Measurements from ENCODE around the gene KAZN.

KAZN gene

GRCh38 chr1:14972107-14972506, 373.6 kb downstream of the KAZN start:
- Histone ChIP-seq H3K4me3 (ENCODE audit: low read depth, low read length) (no peak overlapping the region), H3K27me3 (ENCODE audit: control insufficient read depth, insufficient read depth, low read length) (no peaks in the 10 kb centered on the region), H3K9ac (ENCODE audit: low read length) (no peak overlapping the region), H3K9me3 (ENCODE audit: control insufficient read depth, insufficient read depth, low read depth, low read length) (peaks cover 14% of the 10 kb centered on the region), H3K4me1 (ENCODE audit: control insufficient read depth, insufficient read depth, low read length) (peaks cover 8% of the 10 kb centered on the region; the same call in 1 of the 2 replicates), H3K36me3 (ENCODE audit: control insufficient read depth, insufficient read depth, low read length) (no peaks in the 10 kb centered on the region; the same call in 1 of the 2 replicates), H3K27ac (ENCODE audit: low read depth, low read length) (no peak overlapping the region)

- H3K9ac ChIP-seq (ENCODE audit: low read length) = no peak overlapping the region
- no peaks in the 10 kb centered on the region for H3K36me3 ChIP-seq (ENCODE audit: control insufficient read depth, insufficient read depth, low read length)
- H3K9me3 ChIP-seq (ENCODE audit: control insufficient read depth, insufficient read depth, low read depth, low read length) = peaks cover 8% of the 10 kb centered on the region
- no peak overlapping the region for H3K4me3 ChIP-seq (ENCODE audit: low read depth, low read length)
- no peaks in the 10 kb centered on the region for H3K4me1 ChIP-seq (ENCODE audit: control insufficient read depth, insufficient read depth, low read length)
- no peaks in the 10 kb centered on the region for H3K27me3 ChIP-seq (ENCODE audit: control insufficient read depth, insufficient read depth, low read length)
- H3K27ac ChIP-seq (ENCODE audit: low read depth, low read length) = no peak overlapping the region
Observed at GRCh38 chr1:14973773-14974172, 375.3 kb downstream of the KAZN start.

- Histone ChIP-seq H3K4me3 (ENCODE audit: low read depth, low read length) (no peak overlapping the region), H3K4me1 (ENCODE audit: control insufficient read depth, insufficient read depth, low read length) (no peaks in the 10 kb centered on the region), H3K9me3 (ENCODE audit: control insufficient read depth, insufficient read depth, low read depth, low read length) (peaks cover 8% of the 10 kb centered on the region), H3K9ac (ENCODE audit: low read length) (no peak overlapping the region), H3K27me3 (ENCODE audit: control insufficient read depth, insufficient read depth, low read length) (no peaks in the 10 kb centered on the region), H3K27ac (ENCODE audit: low read depth, low read length) (no peak overlapping the region), H3K36me3 (ENCODE audit: control insufficient read depth, insufficient read depth, low read length) (no peaks in the 10 kb centered on the region)
Observed at GRCh38 chr1:14974361-14974760, 375.9 kb downstream of the KAZN start.

GRCh38 chr1:14975119-14975518, 376.6 kb downstream of the KAZN start:
- Histone ChIP-seq H3K4me1 (ENCODE audit: control insufficient read depth, insufficient read depth, low read length) (no peaks in the 10 kb centered on the region), H3K4me3 (ENCODE audit: low read depth, low read length) (no peak overlapping the region), H3K27ac (ENCODE audit: low read depth, low read length) (no peak overlapping the region)

GRCh38 chr1:14976256-14976655, 377.8 kb downstream of the KAZN start:
- Histone ChIP-seq H3K36me3 (ENCODE audit: control insufficient read depth, insufficient read depth, low read length) (no peaks in the 10 kb centered on the region), H3K4me3 (ENCODE audit: low read depth, low read length) (no peak overlapping the region), H3K27ac (ENCODE audit: low read depth, low read length) (no peak overlapping the region), H3K9ac (ENCODE audit: low read length) (no peak overlapping the region), H3K27me3 (ENCODE audit: control insufficient read depth, insufficient read depth, low read length) (no peaks in the 10 kb centered on the region), H3K4me1 (ENCODE audit: control insufficient read depth, insufficient read depth, low read length) (peaks cover 7% of the 10 kb centered on the region; the same call in 1 of the 2 replicates), H3K9me3 (ENCODE audit: control insufficient read depth, insufficient read depth, low read depth, low read length) (peaks cover 8% of the 10 kb centered on the region)

More at GRCh38 chr1:14975119-14975518, 376.6 kb downstream of the KAZN start:
- Histone ChIP-seq H3K36me3 (ENCODE audit: control insufficient read depth, insufficient read depth, low read length) (no peaks in the 10 kb centered on the region), H3K9ac (ENCODE audit: low read length) (no peak overlapping the region), H3K27me3 (ENCODE audit: control insufficient read depth, insufficient read depth, low read length) (no peaks in the 10 kb centered on the region), H3K9me3 (ENCODE audit: control insufficient read depth, insufficient read depth, low read depth, low read length) (peaks cover 8% of the 10 kb centered on the region)

- Histone ChIP-seq H3K9ac (ENCODE audit: low read length) (no peak overlapping the region), H3K27ac (ENCODE audit: low read depth, low read length) (no peak overlapping the region), H3K36me3 (ENCODE audit: control insufficient read depth, insufficient read depth, low read length) (no peaks in the 10 kb centered on the region), H3K9me3 (ENCODE audit: control insufficient read depth, insufficient read depth, low read depth, low read length) (peaks cover 8% of the 10 kb centered on the region), H3K4me3 (ENCODE audit: low read depth, low read length) (no peak overlapping the region), H3K27me3 (ENCODE audit: control insufficient read depth, insufficient read depth, low read length) (no peaks in the 10 kb centered on the region), H3K4me1 (ENCODE audit: control insufficient read depth, insufficient read depth, low read length) (peaks cover 7% of the 10 kb centered on the region; the same call in 1 of the 2 replicates)
Observed at GRCh38 chr1:14977338-14977931, 378.9 kb downstream of the KAZN start.

- no peaks in the 10 kb centered on the region for H3K9me3 ChIP-seq (ENCODE audit: control insufficient read depth, insufficient read depth, low read depth, low read length)
- H3K9ac ChIP-seq (ENCODE audit: low read length) = no peak overlapping the region
- peaks cover 7% of the 10 kb centered on the region; the same call in 1 of the 2 replicates for H3K4me1 ChIP-seq (ENCODE audit: control insufficient read depth, insufficient read depth, low read length)
- no peaks in the 10 kb centered on the region for H3K36me3 ChIP-seq (ENCODE audit: control insufficient read depth, insufficient read depth, low read length)
- no peaks in the 10 kb centered on the region for H3K27me3 ChIP-seq (ENCODE audit: control insufficient read depth, insufficient read depth, low read length)
- no peak overlapping the region for H3K4me3 ChIP-seq (ENCODE audit: low read depth, low read length)
- no peak overlapping the region for H3K27ac ChIP-seq (ENCODE audit: low read depth, low read length)
Observed at GRCh38 chr1:14980621-14981218, 382.2 kb downstream of the KAZN start.

- H3K9ac ChIP-seq (ENCODE audit: low read length) = no peak overlapping the region
- H3K9me3 ChIP-seq (ENCODE audit: control insufficient read depth, insufficient read depth, low read depth, low read length) = no peaks in the 10 kb centered on the region
- H3K36me3 ChIP-seq (ENCODE audit: control insufficient read depth, insufficient read depth, low read length) = no peaks in the 10 kb centered on the region
- H3K4me3 ChIP-seq (ENCODE audit: low read depth, low read length) = no peak overlapping the region
- no peaks in the 10 kb centered on the region for H3K27me3 ChIP-seq (ENCODE audit: control insufficient read depth, insufficient read depth, low read length)
- peaks cover 7% of the 10 kb centered on the region; the same call in 1 of the 2 replicates for H3K4me1 ChIP-seq (ENCODE audit: control insufficient read depth, insufficient read depth, low read length)
- H3K27ac ChIP-seq (ENCODE audit: low read depth, low read length) = no peak overlapping the region
Observed at GRCh38 chr1:14982029-14982428, 383.5 kb downstream of the KAZN start.

- Histone ChIP-seq H3K4me1 (ENCODE audit: control insufficient read depth, insufficient read depth, low read length) (peaks cover 11% of the 10 kb centered on the region; the same call in 1 of the 2 replicates), H3K27ac (ENCODE audit: low read depth, low read length) (no peak overlapping the region), H3K9ac (ENCODE audit: low read length) (no peak overlapping the region), H3K9me3 (ENCODE audit: control insufficient read depth, insufficient read depth, low read depth, low read length) (no peaks in the 10 kb centered on the region), H3K4me3 (ENCODE audit: low read depth, low read length) (no peak overlapping the region), H3K27me3 (ENCODE audit: control insufficient read depth, insufficient read depth, low read length) (no peaks in the 10 kb centered on the region), H3K36me3 (ENCODE audit: control insufficient read depth, insufficient read depth, low read length) (no peaks in the 10 kb centered on the region)
Observed at GRCh38 chr1:14983277-14983676, 384.8 kb downstream of the KAZN start.

- H3K27ac ChIP-seq (ENCODE audit: low read depth, low read length) = no peak overlapping the region
- peaks cover 5% of the 10 kb centered on the region; the same call in 1 of the 2 replicates for H3K4me1 ChIP-seq (ENCODE audit: control insufficient read depth, insufficient read depth, low read length)
- no peaks in the 10 kb centered on the region for H3K27me3 ChIP-seq (ENCODE audit: control insufficient read depth, insufficient read depth, low read length)
- no peaks in the 10 kb centered on the region for H3K36me3 ChIP-seq (ENCODE audit: control insufficient read depth, insufficient read depth, low read length)
- H3K4me3 ChIP-seq (ENCODE audit: low read depth, low read length) = no peak overlapping the region
- H3K9ac ChIP-seq (ENCODE audit: low read length) = no peak overlapping the region
- no peaks in the 10 kb centered on the region for H3K9me3 ChIP-seq (ENCODE audit: control insufficient read depth, insufficient read depth, low read depth, low read length)
Observed at GRCh38 chr1:14986168-14986567, 387.7 kb downstream of the KAZN start.

- no peak overlapping the region for H3K9ac ChIP-seq (ENCODE audit: low read length)
- H3K9me3 ChIP-seq (ENCODE audit: control insufficient read depth, insufficient read depth, low read depth, low read length) = no peaks in the 10 kb centered on the region
- peaks cover 5% of the 10 kb centered on the region; the same call in 1 of the 2 replicates for H3K4me1 ChIP-seq (ENCODE audit: control insufficient read depth, insufficient read depth, low read length)
- H3K27me3 ChIP-seq (ENCODE audit: control insufficient read depth, insufficient read depth, low read length) = no peaks in the 10 kb centered on the region
- H3K4me3 ChIP-seq (ENCODE audit: low read depth, low read length) = no peak overlapping the region
- no peaks in the 10 kb centered on the region for H3K36me3 ChIP-seq (ENCODE audit: control insufficient read depth, insufficient read depth, low read length)
- H3K27ac ChIP-seq (ENCODE audit: low read depth, low read length) = no peak overlapping the region
Observed at GRCh38 chr1:14987829-14988603, 389.5 kb downstream of the KAZN start.
